Cerebellar nuclear complex (tissue), 1 donor: ENCODE measurements around the gene NSF.

Source experiments
- DNase-seq, 2 experiments: peaks; one replicate each; lab custom pipeline; 2025; lab: John Stamatoyannopoulos, UW

NSF gene

GRCh38 chr17:46719891-46720290 is 129.4 kb downstream of the NSF start:
- no peak for DNase-seq

DNA sequence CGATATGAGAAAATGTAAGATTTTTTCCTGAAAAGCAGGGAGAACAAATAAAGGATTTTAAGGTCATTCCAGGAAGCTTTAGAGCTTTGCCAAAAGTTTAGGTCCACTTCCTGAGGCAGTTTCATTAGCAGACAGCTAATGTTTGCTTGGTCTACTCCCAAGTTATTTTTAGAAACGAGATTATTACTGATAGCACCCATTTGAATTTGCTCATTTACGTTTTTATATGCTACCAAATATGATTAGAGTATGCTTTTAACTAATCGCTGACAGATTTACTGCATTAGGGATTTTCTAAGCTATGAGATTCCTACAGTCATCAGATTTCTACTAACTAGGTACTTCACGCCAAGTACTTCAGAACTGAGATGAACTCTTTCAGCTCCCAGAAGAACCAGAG is 129.9 kb downstream of the NSF start:
- DNase-seq: no peak

DNA sequence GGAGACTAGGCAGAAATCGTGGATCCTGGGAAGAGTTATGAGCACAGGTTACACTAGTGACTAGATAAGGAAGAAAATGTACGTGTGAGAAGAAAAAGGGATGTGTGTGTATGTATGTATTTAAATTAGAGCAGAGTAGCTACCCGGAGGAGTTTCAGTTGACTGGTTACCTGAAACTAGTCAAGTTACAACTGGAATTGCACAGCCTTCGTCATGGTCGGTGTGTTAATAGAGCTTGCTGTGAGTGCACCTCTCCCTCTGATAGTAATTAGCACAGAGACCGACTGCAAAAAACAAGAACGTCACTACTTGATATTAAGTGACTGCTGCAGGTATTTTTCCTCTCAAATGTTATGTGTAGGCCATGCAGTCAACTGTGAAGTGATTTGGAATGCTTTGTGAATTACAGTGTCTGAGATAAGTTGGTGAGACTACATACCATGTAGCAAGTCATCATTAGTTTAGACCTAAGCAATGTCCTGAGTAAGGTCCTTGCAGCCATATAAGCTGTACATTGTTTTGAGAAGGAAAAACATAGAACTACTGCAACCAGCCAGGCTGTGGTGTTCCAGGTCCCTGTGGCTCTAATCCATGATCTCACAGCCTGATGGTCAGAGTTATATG is 132.3 kb downstream of the NSF start:
- no peak for DNase-seq

DNA sequence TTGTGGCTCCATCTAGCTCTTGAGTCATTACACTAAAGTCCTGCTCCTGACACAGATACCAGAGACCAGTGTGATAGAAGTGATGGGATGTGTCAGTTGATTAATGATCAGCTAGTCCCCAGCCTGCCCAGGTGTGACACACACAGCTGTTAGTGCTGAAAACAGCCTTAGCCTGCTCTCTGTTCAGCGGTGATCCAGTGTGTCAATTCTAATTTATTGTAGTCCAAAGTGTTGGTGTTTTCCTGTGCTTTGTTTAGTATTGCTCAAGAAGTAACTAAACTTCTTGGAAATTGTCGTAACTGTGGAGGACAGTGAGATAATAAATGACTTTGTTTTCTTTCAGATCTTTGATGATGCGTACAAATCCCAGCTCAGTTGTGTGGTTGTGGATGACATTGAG is 135.7 kb downstream of the NSF start:
- no peak for DNase-seq

- DNase-seq: no peak
Observed at GRCh38 chr17:46727572-46728348, 137.3 kb downstream of the NSF start.

GRCh38 chr17:46730026-46730425 is 139.6 kb downstream of the NSF start:
- DNase-seq: no peak

DNA sequence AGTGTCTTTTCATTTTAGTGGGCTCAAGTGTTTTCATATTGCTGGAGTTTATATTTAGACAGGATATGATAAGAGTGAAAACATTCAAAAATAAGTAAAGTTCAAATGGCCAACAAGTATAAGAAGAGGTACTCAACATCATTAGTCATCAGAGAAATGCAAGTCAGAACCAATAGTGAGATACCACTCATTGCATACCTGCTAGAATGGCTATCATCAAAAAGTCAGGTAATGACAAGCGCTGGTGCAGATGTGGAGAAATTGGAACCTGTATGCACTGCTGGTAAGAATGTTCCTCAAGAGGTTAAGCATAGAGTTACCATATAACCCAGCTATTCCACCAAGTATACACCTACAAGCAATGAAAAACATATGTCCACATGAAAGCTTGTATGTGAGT is 140.2 kb downstream of the NSF start:
- DNase-seq: no peak

DNA sequence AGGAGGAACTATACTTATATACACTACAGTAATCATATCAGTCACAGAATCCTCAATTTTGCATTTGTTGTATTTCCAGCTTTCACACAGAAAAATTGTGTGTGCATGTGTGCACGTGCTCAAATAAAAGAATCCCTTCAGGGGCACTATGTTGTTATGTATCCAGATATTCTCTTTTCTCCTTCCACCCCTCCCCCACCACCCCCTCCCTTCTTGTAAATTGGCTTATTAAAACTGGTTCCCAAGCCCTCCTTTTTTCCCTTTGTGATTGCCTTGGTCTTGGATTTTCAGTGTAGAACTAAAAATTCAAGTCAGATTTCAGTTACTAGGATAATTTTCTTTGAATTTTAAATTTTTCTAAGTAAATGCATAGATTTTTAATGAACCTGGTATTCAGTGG is 141.7 kb downstream of the NSF start:
- no peak for DNase-seq

- no peak for DNase-seq
Observed at GRCh38 chr17:46732754-46733398, 142.4 kb downstream of the NSF start.

DNA sequence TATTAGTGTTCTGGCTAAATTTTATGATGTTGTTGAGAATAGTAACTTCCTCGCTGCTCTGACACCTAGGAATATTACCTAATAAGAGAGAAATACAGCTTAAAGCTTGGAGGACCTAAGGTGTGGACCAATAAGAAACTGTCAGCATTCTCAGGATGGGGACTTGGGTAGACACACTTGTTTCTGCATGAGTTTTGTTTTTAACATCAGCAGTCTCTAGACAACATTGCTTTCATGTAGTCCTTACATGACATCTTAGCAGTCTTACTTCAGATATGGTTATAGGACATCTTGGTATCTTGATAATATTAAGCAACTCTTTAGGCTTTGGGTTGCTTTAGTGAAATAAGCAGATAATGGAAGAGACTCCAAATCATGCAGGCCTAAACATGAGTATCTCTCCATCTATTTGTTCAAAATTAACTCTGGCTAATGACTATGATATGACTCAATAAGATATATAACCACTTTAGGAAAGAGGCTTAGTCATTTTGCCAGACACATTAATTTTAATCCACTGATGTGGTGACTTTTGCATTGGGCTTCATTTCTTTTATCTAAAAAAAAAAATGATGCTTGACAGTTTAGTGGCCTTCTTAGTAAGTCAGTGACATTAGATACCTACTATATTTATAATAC is 143.5 kb downstream of the NSF start:
- DNase-seq: no peak

DNA sequence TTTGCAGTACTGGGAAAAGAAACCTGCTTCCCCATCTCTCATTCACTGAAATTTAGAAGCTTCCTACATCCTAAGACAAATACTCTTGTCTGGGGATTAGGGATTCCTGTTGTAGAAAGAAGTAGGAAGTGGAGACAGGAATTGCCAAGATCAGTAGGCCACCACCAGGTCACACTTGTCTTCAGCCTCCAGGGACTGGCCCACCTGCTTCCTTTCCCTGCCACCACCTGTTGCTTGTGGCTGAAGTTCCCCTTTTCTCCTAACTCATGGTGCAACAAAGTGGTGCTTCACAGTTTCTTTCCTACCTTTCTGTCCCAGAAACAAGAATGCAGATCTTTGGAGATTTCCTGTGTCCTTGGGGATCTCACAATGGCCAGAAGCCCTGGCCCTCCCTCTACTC is 145.6 kb downstream of the NSF start:
- DNase-seq: no peak

DNA sequence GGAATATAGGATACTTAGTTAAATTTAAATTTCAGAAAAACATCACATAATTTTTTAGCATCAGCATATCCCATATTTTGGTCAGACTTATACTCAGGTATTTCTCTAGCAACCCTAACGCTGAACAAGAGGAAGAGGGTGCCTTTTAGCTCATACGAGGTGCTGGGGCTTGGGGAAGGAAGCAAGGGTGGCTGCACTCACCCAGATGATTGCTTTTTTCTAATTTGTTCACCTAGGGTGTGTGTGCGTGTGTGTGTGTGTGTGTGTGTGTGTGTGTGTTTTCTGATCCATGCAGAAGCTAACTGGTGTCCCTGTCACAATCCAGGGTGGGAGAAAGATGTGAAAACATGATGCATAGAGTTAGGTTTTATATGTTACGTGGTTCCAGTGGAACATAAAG is 146.9 kb downstream of the NSF start:
- DNase-seq: no peak

GRCh38 chr17:46738544-46738943 is 148.1 kb downstream of the NSF start:
- DNase-seq: no peak

GRCh38 chr17:46739982-46740381 is 149.5 kb downstream of the NSF start:
- DNase-seq: no peak

- DNase-seq: no peak
Observed at GRCh38 chr17:46741122-46741730, 150.8 kb downstream of the NSF start.

DNA sequence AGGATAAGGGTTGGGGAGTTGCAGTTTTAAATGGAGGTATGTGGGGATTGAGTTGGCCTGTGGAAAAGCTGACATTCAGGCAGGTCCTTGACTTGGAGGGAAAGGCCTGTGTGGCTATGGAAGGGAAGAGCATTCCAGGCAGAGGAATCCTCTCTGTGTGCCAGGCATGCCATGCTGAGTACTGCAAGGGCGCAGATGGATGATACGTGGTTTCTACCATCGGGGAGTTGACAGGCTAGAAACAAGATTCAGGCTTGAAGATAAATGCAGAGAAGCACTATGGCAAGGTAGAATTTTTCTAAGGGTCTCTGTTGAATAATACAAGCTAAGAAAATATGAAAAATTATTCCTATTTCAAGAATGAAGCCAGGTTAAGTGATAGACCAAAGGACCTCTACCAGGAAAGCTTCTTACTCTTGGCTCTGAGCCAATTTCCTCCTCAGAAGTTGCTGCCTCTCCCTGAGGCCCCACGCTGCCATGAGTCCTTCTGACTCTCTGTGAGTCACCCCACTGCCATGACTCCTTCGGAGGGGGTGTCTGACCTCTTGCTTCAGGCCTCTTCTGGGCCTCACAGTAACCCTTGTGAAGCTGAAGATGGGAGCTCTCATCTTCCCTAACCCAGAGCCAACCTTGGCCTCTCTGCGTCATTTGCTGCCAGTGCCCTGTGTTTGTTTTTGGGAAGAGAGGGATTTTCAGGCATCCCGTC is 152.2 kb downstream of the NSF start:
- no peak for DNase-seq

DNA sequence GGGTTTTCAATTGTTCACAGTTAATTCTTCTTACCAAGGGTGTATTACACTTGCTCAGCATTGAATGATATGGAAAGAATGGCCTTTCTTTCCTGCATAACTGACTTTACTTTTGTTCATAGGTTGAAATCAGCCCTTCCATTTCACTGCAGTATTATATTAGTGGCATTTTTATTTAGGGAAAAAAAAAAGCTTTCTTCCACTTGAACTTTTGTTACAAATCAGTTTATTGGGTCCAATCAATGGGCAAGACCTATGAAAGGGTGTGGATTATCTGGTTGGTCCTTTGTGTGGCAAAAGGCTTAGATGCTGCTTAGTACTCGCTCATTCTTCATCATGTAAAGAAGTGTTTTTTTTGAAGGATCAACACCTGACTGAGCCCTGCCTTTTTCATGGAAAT is 154.0 kb downstream of the NSF start:
- no peak for DNase-seq

DNA sequence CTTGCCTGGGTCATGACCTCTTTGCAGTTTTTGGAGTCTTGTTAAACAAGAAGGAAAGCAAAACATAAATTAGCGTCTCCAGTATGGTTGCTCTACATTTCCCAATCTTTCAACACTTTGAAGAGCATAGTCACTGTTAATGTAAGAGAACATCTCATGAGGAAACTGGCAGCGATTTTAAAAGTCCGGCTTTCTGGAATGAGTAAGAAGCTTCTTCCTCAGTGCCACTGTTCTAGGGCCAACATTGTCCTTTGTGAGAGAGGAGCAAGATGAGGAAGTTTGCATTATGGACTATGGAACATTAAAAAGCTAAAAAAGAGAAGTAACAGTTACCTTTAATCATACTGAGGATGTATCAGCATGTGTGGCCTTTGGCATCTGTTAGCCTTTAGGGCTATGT is 154.9 kb downstream of the NSF start:
- DNase-seq: no peak

GRCh38 chr17:46751425-46751824 is 161.0 kb downstream of the NSF start:
- no peak for DNase-seq

DNA sequence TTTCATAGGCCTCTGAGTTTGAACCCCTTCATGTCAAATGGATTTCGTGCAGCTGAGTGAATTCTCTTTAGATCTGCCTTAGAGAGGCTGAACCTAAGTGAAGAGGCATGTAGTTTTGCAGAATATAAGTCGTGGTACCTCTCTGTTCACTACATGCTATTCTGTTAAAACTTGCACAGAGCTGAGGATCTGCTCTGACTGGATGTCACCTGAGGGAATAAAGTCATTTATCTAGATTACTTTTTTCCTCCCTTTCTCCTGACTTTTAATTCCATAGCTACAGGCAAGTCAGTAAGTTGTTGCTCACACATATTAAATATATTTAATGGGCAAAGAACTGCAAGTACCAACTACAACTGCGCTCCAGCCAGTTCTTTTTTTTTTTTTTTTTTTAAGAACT is 163.3 kb downstream of the NSF start:
- DNase-seq: no peak

- no peak for DNase-seq
Observed at GRCh38 chr17:46756081-46756735, 165.7 kb downstream of the NSF start.
